HG02981 (cell line): Measurements from ENCODE around the gene BBIP1.
"Not testable (repeated sequence)": the region's sequence is repeated elsewhere in the genome, so short reads cannot be mapped to it uniquely, and the experiment has no call there.

Source experiments
- ATAC-seq: cut with Tn5 transposase; IDR thresholded peaks from one replicate; pipeline ENCODE4 v1.9.1; 2021; ENCODE audit warnings: mild to moderate bottlenecking, moderate library complexity; ENCODE audit not compliant: unreplicated experiment

The BBIP1 gene

GRCh38 chr10:110923856-110924493, 5.0 kb upstream of the BBIP1 start:
- ATAC-seq, result peak; percentile 21

- peak; percentile 24 for ATAC-seq
Measured at GRCh38 chr10:110919971-110920881, 1.2 kb upstream of the BBIP1 start.

GRCh38 chr10:110919349-110919931, 460 bp upstream of the BBIP1 start, which contains the start of gene SHOC2:
Gene SHOC2, plus strand, starts transcription at chr10:110919604. Its CDS starts 44,755 bp downstream, at chr10:110964359.
- peak; percentile 9 for ATAC-seq

GRCh38 chr10:110918269-110918642, 724 bp downstream of the BBIP1 start:
- ATAC-seq, result no peak

- no peak for ATAC-seq
Measured at GRCh38 chr10:110916554-110917346, 2.2 kb downstream of the BBIP1 start.

- ATAC-seq, result not testable (repeated sequence)
Measured at GRCh38 chr10:110915600-110915999, 3.4 kb downstream of the BBIP1 start.

- ATAC-seq, result no peak
Measured at GRCh38 chr10:110915035-110915434, 3.9 kb downstream of the BBIP1 start.

- ATAC-seq, result no peak
Measured at GRCh38 chr10:110914431-110914830, 4.5 kb downstream of the BBIP1 start.

GRCh38 chr10:110912374-110912773, 6.6 kb downstream of the BBIP1 start:
- ATAC-seq, result no peak

- ATAC-seq, result no peak
Measured at GRCh38 chr10:110910138-110910537, 8.8 kb downstream of the BBIP1 start.

GRCh38 chr10:110903280-110904278, 15.4 kb downstream of the BBIP1 start:
- peak; percentile 56 for ATAC-seq

GRCh38 chr10:110901954-110902819, 16.8 kb downstream of the BBIP1 start:
- ATAC-seq, result no peak

GRCh38 chr10:110900983-110901382, 18.0 kb downstream of the BBIP1 start:
- no peak for ATAC-seq

GRCh38 chr10:110898391-110898790, 20.6 kb downstream of the BBIP1 start:
- no peak for ATAC-seq

- no peak for ATAC-seq
Measured at GRCh38 chr10:110897184-110897583, 21.8 kb downstream of the BBIP1 start.

- peak; percentile 81 for ATAC-seq
Measured at GRCh38 chr10:110893559-110894179, 25.3 kb downstream of the BBIP1 start.

- ATAC-seq, result no peak
Measured at GRCh38 chr10:110892602-110893288, 26.2 kb downstream of the BBIP1 start.

GRCh38 chr10:110887560-110887959, 31.4 kb downstream of the BBIP1 start:
- no peak for ATAC-seq
